ENCODE data around the gene PIK3CG.
A peak's percentile ranks its signal among the peaks of the same experiment; 100 is the strongest.
"Not testable (repeated sequence)": the region's sequence is repeated elsewhere in the genome, so short reads cannot be mapped to it uniquely, and the experiment has no call there.

The PIK3CG gene

DNA sequence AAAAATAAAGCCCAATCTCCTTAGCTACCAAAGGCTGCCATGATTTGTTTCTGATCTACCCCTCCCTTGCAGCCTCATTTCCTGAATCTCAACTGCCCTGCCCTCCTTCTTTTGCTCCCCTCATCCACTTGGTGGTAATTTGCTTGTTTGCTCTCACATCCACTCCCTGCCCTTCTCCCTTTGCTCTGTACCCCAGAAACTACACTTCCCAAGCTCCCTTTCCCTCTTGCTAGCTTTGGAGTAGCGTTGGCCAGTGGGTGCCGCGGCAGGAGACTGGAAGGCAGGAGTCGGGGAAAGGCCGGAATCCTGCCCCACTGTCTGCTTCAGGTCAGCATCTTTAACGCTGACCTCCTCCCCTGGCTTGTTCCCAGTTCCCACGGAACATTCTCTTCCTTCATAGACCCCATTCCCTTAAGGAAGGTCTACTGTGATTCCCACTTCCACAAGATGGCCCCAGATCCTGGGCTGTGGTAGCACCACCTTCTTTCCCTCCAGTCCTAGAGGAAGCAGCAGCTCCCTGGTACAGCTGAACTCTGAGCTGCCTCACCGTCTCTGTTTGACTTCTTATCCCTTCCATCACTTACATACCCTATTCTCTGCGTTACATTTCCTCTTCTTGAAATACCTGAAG is 79.1 kb downstream of the PIK3CG start:
- DNase-seq = no peak

DNA sequence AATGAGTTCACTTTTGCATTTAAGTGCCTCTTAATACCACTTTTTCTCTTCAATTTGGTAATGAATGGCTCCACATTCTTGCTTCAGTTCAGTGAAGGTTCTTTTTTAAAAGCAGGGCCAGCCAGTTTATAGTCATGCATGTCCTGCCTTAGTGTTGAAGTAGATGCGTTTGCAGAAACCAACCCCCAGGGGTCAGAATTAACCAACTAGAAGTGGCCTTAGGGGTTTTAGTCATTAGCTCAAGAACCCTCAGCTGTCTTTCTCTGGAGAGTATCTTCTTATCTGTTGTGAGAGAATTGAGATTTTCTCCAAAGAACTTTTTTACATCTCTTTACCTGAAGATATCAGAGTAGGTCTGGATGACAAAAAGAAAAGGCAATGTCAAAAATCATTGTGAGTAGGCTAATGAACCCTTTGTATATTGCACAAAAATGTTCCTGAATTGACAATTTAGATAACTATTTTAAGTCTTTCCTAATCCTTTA is 82.2 kb downstream of the PIK3CG start:
- DNase-seq = peak; percentile 37

GRCh38 chr7:106952001-106952657 is 87.0 kb downstream of the PIK3CG start:
- no peak for DNase-seq

DNA sequence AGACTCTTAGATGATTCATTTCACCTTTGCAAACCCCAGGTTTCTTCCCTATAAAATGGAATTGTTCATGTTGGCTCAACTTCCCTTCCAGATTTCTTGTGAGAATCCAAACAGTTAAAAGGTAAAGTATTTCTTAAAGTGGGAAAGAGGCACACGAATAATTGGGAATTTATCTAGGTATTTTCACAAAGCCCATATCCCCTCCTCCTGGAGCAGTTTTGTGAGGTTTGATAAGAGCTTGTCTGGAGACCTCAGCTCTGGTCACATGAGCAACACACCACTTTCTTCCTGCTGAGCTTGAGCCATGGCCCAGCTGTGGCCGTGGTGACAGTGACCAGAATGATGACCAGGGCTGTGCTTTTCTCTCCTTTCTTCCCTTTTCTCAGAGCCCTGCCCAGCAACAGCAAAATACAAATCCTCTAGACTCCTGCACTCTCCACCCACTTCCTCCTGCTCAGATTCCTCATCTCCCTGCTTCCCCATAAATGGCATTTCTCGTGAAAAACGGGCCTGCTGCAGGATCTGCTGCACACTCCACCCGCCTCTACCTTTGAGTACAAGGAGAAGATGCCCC is 87.7 kb downstream of the PIK3CG start:
- no peak for DNase-seq

GRCh38 chr7:106954840-106955239 is 89.8 kb downstream of the PIK3CG start:
- no peak for DNase-seq

DNA sequence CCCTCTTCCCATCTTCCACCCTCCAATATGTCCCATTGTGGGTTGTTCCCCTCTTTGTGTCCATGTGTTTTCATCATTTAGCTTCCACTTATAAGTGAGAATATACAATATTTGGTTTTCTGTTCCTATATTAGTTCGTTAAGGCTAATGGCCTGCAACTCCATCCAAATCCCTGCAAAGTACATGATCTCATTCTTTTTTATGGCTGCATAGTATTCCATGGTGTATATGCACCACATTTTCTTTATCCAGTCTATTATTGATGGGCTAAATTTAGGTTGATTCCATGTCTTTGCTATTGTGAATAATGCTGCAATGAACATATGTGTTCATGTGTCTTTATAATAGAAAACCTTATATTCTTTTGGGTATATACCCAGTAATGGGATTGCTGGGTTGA is 90.8 kb downstream of the PIK3CG start:
- not testable (repeated sequence) for DNase-seq
